ENCODE measurements around the gene AP3M1. TPM values are rescaled to one million over a fixed set of nuclear protein-coding genes. Genes with fewer than 3 reads are reported as not detected.

AP3M1 gene
- total RNA-seq, 1 donor from 2014 or later = 16.3 TPM

GRCh38 chr10:74076961-74077360 lies 73.7 kb downstream of the AP3M1 start:
- Histone ChIP-seq H3K4me3 (ENCODE audit: low read depth, low read length) (no peak overlapping the region), H3K27me3 (ENCODE audit: control insufficient read depth, insufficient read depth, low read length) (no peaks in the 10 kb centered on the region), H3K36me3 (ENCODE audit: control insufficient read depth, insufficient read depth, low read length) (peaks cover 10% of the 10 kb centered on the region)
- no peak for DNase-seq (ENCODE audit: low read depth)
- TF ChIP-seq CTCF (IDR thresholded peaks at IDR 0.05; ENCODE audit: insufficient read depth, low read length, severe bottlenecking) = no peak
- no peak for FAIRE-seq

GRCh38 chr10:74075906-74076305 lies 74.7 kb downstream of the AP3M1 start:
- H3K36me3 ChIP-seq (ENCODE audit: control insufficient read depth, insufficient read depth, low read length) = peaks cover 14% of the 10 kb centered on the region
- DNase-seq (ENCODE audit: low read depth) (no peak), FAIRE-seq (no peak)
- no peak overlapping the region for H3K4me3 ChIP-seq (ENCODE audit: low read depth, low read length)
- no peak for TF ChIP-seq CTCF (IDR thresholded peaks at IDR 0.05; ENCODE audit: insufficient read depth, low read length, severe bottlenecking)
- H3K27me3 ChIP-seq (ENCODE audit: control insufficient read depth, insufficient read depth, low read length) = no peaks in the 10 kb centered on the region

GRCh38 chr10:74072503-74072902 lies 78.1 kb downstream of the AP3M1 start:
- DNase-seq (ENCODE audit: low read depth) (no peak), FAIRE-seq (no peak)
- no peak for TF ChIP-seq CTCF (IDR thresholded peaks at IDR 0.05; ENCODE audit: insufficient read depth, low read length, severe bottlenecking)
- Histone ChIP-seq H3K27me3 (ENCODE audit: control insufficient read depth, insufficient read depth, low read length) (no peaks in the 10 kb centered on the region), H3K4me3 (ENCODE audit: low read depth, low read length) (no peak overlapping the region), H3K36me3 (ENCODE audit: control insufficient read depth, insufficient read depth, low read length) (peaks cover 17% of the 10 kb centered on the region)

GRCh38 chr10:74071157-74071556 lies 79.5 kb downstream of the AP3M1 start:
- FAIRE-seq = no peak
- TF ChIP-seq CTCF (IDR thresholded peaks at IDR 0.05; ENCODE audit: insufficient read depth, low read length, severe bottlenecking) = no peak
- H3K36me3 ChIP-seq (ENCODE audit: control insufficient read depth, insufficient read depth, low read length) = peaks cover 17% of the 10 kb centered on the region

More at GRCh38 chr10:74071157-74071556, 79.5 kb downstream of the AP3M1 start:
- H3K27me3 ChIP-seq (ENCODE audit: control insufficient read depth, insufficient read depth, low read length) = no peaks in the 10 kb centered on the region
- H3K4me3 ChIP-seq (ENCODE audit: low read depth, low read length) = no peak overlapping the region
- no peak for DNase-seq (ENCODE audit: low read depth)

Other genes with a start within 250 kb of the AP3M1 start
- gene PLAU, start 239.7 kb downstream of the AP3M1 start, total RNA-seq = 26.3 and 30.0 TPM in 2 replicates
- gene VCL, start 152.7 kb downstream of the AP3M1 start, total RNA-seq = 40.8 and 52.6 TPM in 2 replicates
- 41.5 and 53.7 TPM in 2 replicates for gene ADK, start 393 bp upstream of the AP3M1 start, total RNA-seq